Tibial nerve (tissue), 3 donors: ENCODE data around the gene PHRF1.

ENCODE experiments used
- CTCF ChIP-seq, 5 experiments: fragments of 200-600 bp in 3 of 5; fragments of 450-650 bp in 2 of 5; sonication (generic) in 3 of 5; IDR thresholded peaks; one replicate each; pipeline ENCODE4 v1.5.1; 2016 to 2019; ENCODE audit warnings: antibody characterized with exemption in 5 of 5, mild to moderate bottlenecking in 3 of 5, moderate library complexity in 2 of 5
- POLR2A ChIP-seq, 2 donors: fragments of 450-650 bp; IDR thresholded peaks; one replicate each; pipeline ENCODE4 v1.6.1; 2017; ENCODE audit warnings: antibody characterized with exemption in 2 of 2, mild to moderate bottlenecking in 2 of 2, moderate library complexity in 2 of 2

- TF ChIP-seq POLR2A (IDR thresholded peaks at IDR 0.05) (no peak), CTCF (IDR thresholded peaks at IDR 0.05) (no peak)
Observed at GRCh38 chr11:553988-554340, 22.3 kb upstream of the PHRF1 start.
